ENCODE data around the gene WDFY3.

WDFY3 gene

GRCh38 chr4:84790769-84791565 is 175.5 kb downstream of the WDFY3 start:
- no peak for TF ChIP-seq ZNF274 (IDR thresholded peaks at IDR 0.05; ENCODE audit: low read depth, low read length)

GRCh38 chr4:84786478-84786877 is 180.0 kb downstream of the WDFY3 start:
- TF ChIP-seq ZNF274 (IDR thresholded peaks at IDR 0.05; ENCODE audit: low read depth, low read length): no peak
- H3K4me3 ChIP-seq (ENCODE audit: low read length): no peak overlapping the region

More at GRCh38 chr4:84790769-84791565, 175.5 kb downstream of the WDFY3 start:
- H3K4me3 ChIP-seq (ENCODE audit: low read length): no peak overlapping the region

- no peak overlapping the region for H3K4me3 ChIP-seq (ENCODE audit: low read length)
- no peak for TF ChIP-seq ZNF274 (IDR thresholded peaks at IDR 0.05; ENCODE audit: low read depth, low read length)
Measured at GRCh38 chr4:84782517-84782916, 184.0 kb downstream of the WDFY3 start.

GRCh38 chr4:84780719-84781118 is 185.8 kb downstream of the WDFY3 start:
- no peak overlapping the region for H3K4me3 ChIP-seq (ENCODE audit: low read length)
- no peak for TF ChIP-seq ZNF274 (IDR thresholded peaks at IDR 0.05; ENCODE audit: low read depth, low read length)

GRCh38 chr4:84778041-84778440 is 188.4 kb downstream of the WDFY3 start:
- no peak for TF ChIP-seq ZNF274 (IDR thresholded peaks at IDR 0.05; ENCODE audit: low read depth, low read length)
- H3K4me3 ChIP-seq (ENCODE audit: low read length): no peak overlapping the region

GRCh38 chr4:84767168-84767567 is 199.3 kb downstream of the WDFY3 start:
- H3K4me3 ChIP-seq (ENCODE audit: low read length): no peak overlapping the region
- no peak for TF ChIP-seq ZNF274 (IDR thresholded peaks at IDR 0.05; ENCODE audit: low read depth, low read length)

- H3K4me3 ChIP-seq (ENCODE audit: low read length): no peak overlapping the region
Measured at GRCh38 chr4:84753321-84753972, 213.0 kb downstream of the WDFY3 start.

GRCh38 chr4:84751707-84752106 is 214.8 kb downstream of the WDFY3 start:
- TF ChIP-seq ZNF274 (IDR thresholded peaks at IDR 0.05; ENCODE audit: low read depth, low read length): no peak
- H3K4me3 ChIP-seq (ENCODE audit: low read length): no peak overlapping the region

More at GRCh38 chr4:84753321-84753972, 213.0 kb downstream of the WDFY3 start:
- no peak for TF ChIP-seq ZNF274 (IDR thresholded peaks at IDR 0.05; ENCODE audit: low read depth, low read length)

GRCh38 chr4:84750960-84751283 is 215.6 kb downstream of the WDFY3 start:
- TF ChIP-seq ZNF274 (IDR thresholded peaks at IDR 0.05; ENCODE audit: low read depth, low read length): no peak
- no peak overlapping the region for H3K4me3 ChIP-seq (ENCODE audit: low read length)

GRCh38 chr4:84750260-84750959 is 216.1 kb downstream of the WDFY3 start:
- no peak overlapping the region for H3K4me3 ChIP-seq (ENCODE audit: low read length)
- TF ChIP-seq ZNF274 (IDR thresholded peaks at IDR 0.05; ENCODE audit: low read depth, low read length): no peak

GRCh38 chr4:84740057-84740456 is 226.4 kb downstream of the WDFY3 start:
- TF ChIP-seq ZNF274 (IDR thresholded peaks at IDR 0.05; ENCODE audit: low read depth, low read length): no peak

GRCh38 chr4:84738622-84739021 is 227.9 kb downstream of the WDFY3 start:
- TF ChIP-seq ZNF274 (IDR thresholded peaks at IDR 0.05; ENCODE audit: low read depth, low read length): no peak
- H3K4me3 ChIP-seq (ENCODE audit: low read length): no peak overlapping the region

More at GRCh38 chr4:84740057-84740456, 226.4 kb downstream of the WDFY3 start:
- no peak overlapping the region for H3K4me3 ChIP-seq (ENCODE audit: low read length)

GRCh38 chr4:84737656-84738055 is 228.8 kb downstream of the WDFY3 start:
- H3K4me3 ChIP-seq (ENCODE audit: low read length): no peak overlapping the region
- no peak for TF ChIP-seq ZNF274 (IDR thresholded peaks at IDR 0.05; ENCODE audit: low read depth, low read length)

GRCh38 chr4:84734037-84734436 is 232.5 kb downstream of the WDFY3 start:
- no peak overlapping the region for H3K4me3 ChIP-seq (ENCODE audit: low read length)
- TF ChIP-seq ZNF274 (IDR thresholded peaks at IDR 0.05; ENCODE audit: low read depth, low read length): no peak
